ENCODE data around the gene HINT3. TPM values are rescaled to one million over a fixed set of nuclear protein-coding genes. Genes with fewer than 3 reads are reported as not detected.

Gene HINT3
- total and polyA plus RNA-seq, 2 experiments from 2014 or later, result 1.8 to 8.0 TPM

- Histone ChIP-seq H3K79me2 (replicated peaks; ENCODE audit: insufficient read depth) (no peaks in the 10 kb centered on the region), H3K4me1 (ENCODE audit: insufficient read depth) (peaks cover 3% of the 10 kb centered on the region; the same call in 1 of the 2 replicates), H3K36me3 (ENCODE audit: insufficient read depth) (no peaks in the 10 kb centered on the region), H4K20me1 (replicated peaks; ENCODE audit: insufficient read depth) (no peaks in the 10 kb centered on the region), H3K27me3 (ENCODE audit: insufficient read depth) (no peaks in the 10 kb centered on the region), H3F3A (replicated peaks; ENCODE audit: low read depth) (0 out of 2 replicates have a peak, but pooled peaks cover 3% of the 10 kb centered on the region), H3K27ac (ENCODE audit: low read depth) (no peak overlapping the region), H3K4me2 (no peak overlapping the region), H3K9me2 (ENCODE audit: insufficient read depth) (no peaks in the 10 kb centered on the region), H2AFZ (no peak overlapping the region), H3K4me3 (no peak overlapping the region)
- peaks cover 7% of the 10 kb centered on the region for H3K4me1 Mint-ChIP-seq
- peaks cover 5% of the 10 kb centered on the region; the same call in 2 of the 3 replicates for H3K36me3 Mint-ChIP-seq (ENCODE audit: low read depth)
- H3K27ac Mint-ChIP-seq, result no peak overlapping the region
- no peak for DNase-seq (ENCODE audit: low spot score)
- peaks cover 16% of the 10 kb centered on the region for H3K9me3 Mint-ChIP-seq
- TF ChIP-seq JUNB (IDR thresholded peaks at IDR 0.05; ENCODE audit: unreplicated experiment), result no peak
- no peak for TF ChIP-seq STAT1 (IDR thresholded peaks at IDR 0.05; ENCODE audit: unreplicated experiment)
- TF ChIP-seq NANOG (IDR thresholded peaks at IDR 0.05; ENCODE audit: borderline replicate concordance), result no peak
- TF ChIP-seq EZH2phosphoT487 (IDR thresholded peaks at IDR 0.05; ENCODE audit: unreplicated experiment), result no peak
- TF ChIP-seq CREB1 (CRISPR knock-in tag; IDR thresholded peaks at IDR 0.05; ENCODE audit: low read depth), result no peak
- TF ChIP-seq EZH2 (IDR thresholded peaks at IDR 0.05; ENCODE audit: low read depth, unreplicated experiment), result no peak
- TF ChIP-seq, protein P1, sequence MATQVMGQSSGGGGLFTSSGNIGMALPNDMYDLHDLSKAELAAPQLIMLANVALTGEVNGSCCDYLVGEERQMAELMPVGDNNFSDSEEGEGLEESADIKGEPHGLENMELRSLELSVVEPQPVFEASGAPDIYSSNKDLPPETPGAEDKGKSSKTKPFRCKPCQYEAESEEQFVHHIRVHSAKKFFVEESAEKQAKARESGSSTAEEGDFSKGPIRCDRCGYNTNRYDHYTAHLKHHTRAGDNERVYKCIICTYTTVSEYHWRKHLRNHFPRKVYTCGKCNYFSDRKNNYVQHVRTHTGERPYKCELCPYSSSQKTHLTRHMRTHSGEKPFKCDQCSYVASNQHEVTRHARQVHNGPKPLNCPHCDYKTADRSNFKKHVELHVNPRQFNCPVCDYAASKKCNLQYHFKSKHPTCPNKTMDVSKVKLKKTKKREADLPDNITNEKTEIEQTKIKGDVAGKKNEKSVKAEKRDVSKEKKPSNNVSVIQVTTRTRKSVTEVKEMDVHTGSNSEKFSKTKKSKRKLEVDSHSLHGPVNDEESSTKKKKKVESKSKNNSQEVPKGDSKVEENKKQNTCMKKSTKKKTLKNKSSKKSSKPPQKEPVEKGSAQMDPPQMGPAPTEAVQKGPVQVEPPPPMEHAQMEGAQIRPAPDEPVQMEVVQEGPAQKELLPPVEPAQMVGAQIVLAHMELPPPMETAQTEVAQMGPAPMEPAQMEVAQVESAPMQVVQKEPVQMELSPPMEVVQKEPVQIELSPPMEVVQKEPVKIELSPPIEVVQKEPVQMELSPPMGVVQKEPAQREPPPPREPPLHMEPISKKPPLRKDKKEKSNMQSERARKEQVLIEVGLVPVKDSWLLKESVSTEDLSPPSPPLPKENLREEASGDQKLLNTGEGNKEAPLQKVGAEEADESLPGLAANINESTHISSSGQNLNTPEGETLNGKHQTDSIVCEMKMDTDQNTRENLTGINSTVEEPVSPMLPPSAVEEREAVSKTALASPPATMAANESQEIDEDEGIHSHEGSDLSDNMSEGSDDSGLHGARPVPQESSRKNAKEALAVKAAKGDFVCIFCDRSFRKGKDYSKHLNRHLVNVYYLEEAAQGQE (IDR thresholded peaks at IDR 0.05; ENCODE audit: unreplicated experiment), result no peak
- TF ChIP-seq ZNF331 (CRISPR knock-in tag; IDR thresholded peaks at IDR 0.05; ENCODE audit: low read depth), result no peak
- no peak for TF ChIP-seq POLR2AphosphoS5 (IDR thresholded peaks at IDR 0.05; ENCODE audit: low read depth)
- H3K27me3 Mint-ChIP-seq (ENCODE audit: insufficient read depth, low read depth, poor library complexity), result peaks cover 3% of the 10 kb centered on the region
- ATAC-seq, result no peak
- H3K4me3 Mint-ChIP-seq, result no peak overlapping the region
Measured at GRCh38 chr6:125949069-125949468, 7.5 kb upstream of the HINT3 start.

DNA sequence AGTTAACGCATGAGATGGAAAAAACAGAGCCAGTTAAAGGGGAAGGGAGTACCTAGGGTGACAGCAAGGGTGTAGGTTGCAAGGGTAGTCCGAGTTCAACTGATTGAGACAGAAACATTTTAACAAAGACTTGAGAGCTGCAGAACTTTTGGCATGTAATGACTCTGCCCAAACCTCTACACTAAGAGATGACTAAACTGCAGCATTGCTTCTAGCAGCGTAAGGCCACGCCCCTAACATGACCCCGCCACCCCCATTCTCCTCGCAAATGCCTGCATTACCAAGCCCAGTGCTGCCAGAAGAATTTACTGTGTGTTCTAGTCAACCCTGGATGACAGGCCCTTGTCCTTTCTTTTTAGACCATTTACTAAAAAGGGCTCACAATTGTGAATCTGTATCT is 6.3 kb upstream of the HINT3 start:
- H3K9me3 Mint-ChIP-seq, result peaks cover 16% of the 10 kb centered on the region
- H3K4me1 Mint-ChIP-seq, result peaks cover 7% of the 10 kb centered on the region
- no peaks in the 10 kb centered on the region for H3K79me2 ChIP-seq (replicated peaks; ENCODE audit: insufficient read depth)
- no peaks in the 10 kb centered on the region for H3K9me2 ChIP-seq (ENCODE audit: insufficient read depth)
- H3K27me3 Mint-ChIP-seq (ENCODE audit: insufficient read depth, low read depth, poor library complexity), result peaks cover 3% of the 10 kb centered on the region
- peak; percentile 63 for ATAC-seq
- no peak overlapping the region for H3K4me3 ChIP-seq
- H2AFZ ChIP-seq, result no peak overlapping the region
- no peaks in the 10 kb centered on the region for H3K36me3 ChIP-seq (ENCODE audit: insufficient read depth)
- H3K27ac Mint-ChIP-seq, result no peak overlapping the region
- H3K27me3 ChIP-seq (ENCODE audit: insufficient read depth), result no peaks in the 10 kb centered on the region
- DNase-seq (ENCODE audit: low spot score), result peak; percentile 64
- no peaks in the 10 kb centered on the region for H4K20me1 ChIP-seq (replicated peaks; ENCODE audit: insufficient read depth)
- H3K4me1 ChIP-seq (ENCODE audit: insufficient read depth), result peaks cover 3% of the 10 kb centered on the region; the same call in 1 of the 2 replicates
- H3K4me2 ChIP-seq, result peak overlapping the region; percentile 48; the same call in 1 of the 2 replicates
- H3K4me3 Mint-ChIP-seq, result no peak overlapping the region
- 0 out of 2 replicates have a peak, but pooled peaks cover 3% of the 10 kb centered on the region for H3F3A ChIP-seq (replicated peaks; ENCODE audit: low read depth)
- H3K27ac ChIP-seq (ENCODE audit: low read depth), result no peak overlapping the region
- H3K36me3 Mint-ChIP-seq (ENCODE audit: low read depth), result peaks cover 5% of the 10 kb centered on the region; the same call in 2 of the 3 replicates
- no peak for TF ChIP-seq ZNF462 (CRISPR knock-in tag; IDR thresholded peaks at IDR 0.05)
- no peak for TF ChIP-seq CREB1 (CRISPR knock-in tag; IDR thresholded peaks at IDR 0.05; ENCODE audit: low read depth)
- TF ChIP-seq JUNB (IDR thresholded peaks at IDR 0.05; ENCODE audit: unreplicated experiment), result no peak
- TF ChIP-seq STAT1 (IDR thresholded peaks at IDR 0.05; ENCODE audit: unreplicated experiment), result no peak

All from GM23338 (cell line).